ENCODE measurements around the gene CMKLR1. TPM values are rescaled to one million over a fixed set of nuclear protein-coding genes. Genes with fewer than 3 reads are reported as not detected.

The CMKLR1 gene
- total RNA-seq, 4 donors from 2014 or later, result 10.2 to 14.5 (median 12.6) TPM

GRCh38 chr12:108363565-108363964 is 24.5 kb upstream of the CMKLR1 start:
- Histone ChIP-seq H3K4me1 (no peaks in the 10 kb centered on the region), H3K27ac (replicated peaks in 1 of 4) (no peak overlapping the region), H3K9me3 (no peaks in the 10 kb centered on the region), H3K36me3 (no peaks in the 10 kb centered on the region), H3K4me3 (no peak overlapping the region), H3K27me3 (peaks cover 0 to 14% (median 0%) of the 10 kb centered on the region in 4 donors)
- intact Hi-C loops (cut with DNase I), result no loop called here
- no peak for TF ChIP-seq POLR2A (IDR thresholded peaks at IDR 0.05; ENCODE audit: low read depth)
- no peak for TF ChIP-seq CTCF (IDR thresholded peaks at IDR 0.05)
- TF ChIP-seq POLR2AphosphoS5 (IDR thresholded peaks at IDR 0.05), result no peak
- TF ChIP-seq EP300 (IDR thresholded peaks at IDR 0.05), result no peak
- 92% methylated on average over 1 of the region's 1 CpG for WGBS
- DNase-seq (ENCODE audit: extremely low spot score), result no peak

GRCh38 chr12:108363165-108363564 is 24.1 kb upstream of the CMKLR1 start:
- H3K27ac ChIP-seq (replicated peaks in 1 of 4), result no peak overlapping the region
- no peaks in the 10 kb centered on the region for H3K4me1 ChIP-seq
- DNase-seq (ENCODE audit: extremely low spot score), result no peak
- WGBS, result 88% methylated on average over 11 of the region's 11 CpGs
- no peak for TF ChIP-seq CTCF (IDR thresholded peaks at IDR 0.05)
- no peak for TF ChIP-seq POLR2AphosphoS5 (IDR thresholded peaks at IDR 0.05)
- no peak for TF ChIP-seq POLR2A (IDR thresholded peaks at IDR 0.05; ENCODE audit: low read depth)
- TF ChIP-seq EP300 (IDR thresholded peaks at IDR 0.05), result no peak
- intact Hi-C loops (cut with DNase I), result no loop called here
- peaks cover 0 to 18% (median 0%) of the 10 kb centered on the region in 4 donors for H3K27me3 ChIP-seq
- no peaks in the 10 kb centered on the region for H3K9me3 ChIP-seq
- no peaks in the 10 kb centered on the region for H3K36me3 ChIP-seq
- no peak overlapping the region for H3K4me3 ChIP-seq

GRCh38 chr12:108361606-108362005 is 22.5 kb upstream of the CMKLR1 start:
- WGBS, result 85% methylated on average over 3 of the region's 3 CpGs
- intact Hi-C loops (cut with DNase I), result no loop called here
- Histone ChIP-seq H3K27ac (replicated peaks in 1 of 4) (no peak overlapping the region), H3K27me3 (peaks cover 0 to 25% (median 0%) of the 10 kb centered on the region in 4 donors), H3K9me3 (no peaks in the 10 kb centered on the region), H3K4me1 (no peaks in the 10 kb centered on the region), H3K4me3 (no peak overlapping the region), H3K36me3 (no peaks in the 10 kb centered on the region)
- no peak for TF ChIP-seq POLR2AphosphoS5 (IDR thresholded peaks at IDR 0.05)
- TF ChIP-seq POLR2A (IDR thresholded peaks at IDR 0.05; ENCODE audit: low read depth), result no peak
- no peak for TF ChIP-seq EP300 (IDR thresholded peaks at IDR 0.05)
- TF ChIP-seq CTCF (IDR thresholded peaks at IDR 0.05), result no peak
- no peak for DNase-seq (ENCODE audit: extremely low spot score)

DNA sequence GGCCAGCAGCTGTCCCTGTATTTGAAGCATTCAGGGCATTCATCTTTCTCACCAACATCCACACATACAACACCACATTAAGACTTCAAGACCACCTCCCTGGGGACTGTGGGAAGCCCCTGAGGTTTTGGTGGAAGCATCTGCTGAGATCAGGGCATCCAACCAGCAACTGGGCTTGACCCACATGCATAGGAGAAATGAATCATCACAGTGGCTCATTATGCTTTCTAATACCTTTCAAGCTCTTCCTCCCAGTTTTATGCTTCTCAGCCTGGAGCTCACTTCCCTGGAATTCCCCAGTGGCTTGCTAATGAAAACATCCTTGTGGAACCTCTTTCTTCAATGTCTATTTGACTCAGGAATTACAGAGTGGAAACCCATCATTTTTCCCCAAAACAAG is 21.4 kb upstream of the CMKLR1 start:
- no peaks in the 10 kb centered on the region for H3K36me3 ChIP-seq
- no peaks in the 10 kb centered on the region for H3K4me1 ChIP-seq
- peaks cover 0 to 25% (median 0%) of the 10 kb centered on the region in 4 donors for H3K27me3 ChIP-seq
- H3K27ac ChIP-seq (replicated peaks in 1 of 4), result no peak overlapping the region
- no peak for TF ChIP-seq POLR2A (IDR thresholded peaks at IDR 0.05; ENCODE audit: low read depth)
- intact Hi-C loops (cut with DNase I), result no loop called here
- DNase-seq (ENCODE audit: extremely low spot score), result no peak
- no peak overlapping the region for H3K4me3 ChIP-seq
- H3K9me3 ChIP-seq, result no peaks in the 10 kb centered on the region

GRCh38 chr12:108360057-108360456 is 20.9 kb upstream of the CMKLR1 start:
- Histone ChIP-seq H3K4me1 (no peaks in the 10 kb centered on the region), H3K9me3 (no peaks in the 10 kb centered on the region), H3K36me3 (no peaks in the 10 kb centered on the region), H3K27me3 (peaks cover 0 to 25% (median 0%) of the 10 kb centered on the region in 4 donors), H3K27ac (replicated peaks in 1 of 4) (no peak overlapping the region), H3K4me3 (no peak overlapping the region)
- TF ChIP-seq CTCF (IDR thresholded peaks at IDR 0.05) (no peak), POLR2A (IDR thresholded peaks at IDR 0.05; ENCODE audit: low read depth) (no peak), POLR2AphosphoS5 (IDR thresholded peaks at IDR 0.05) (no peak), EP300 (IDR thresholded peaks at IDR 0.05) (no peak)
- intact Hi-C loops (cut with DNase I), result no loop called here
- no peak for DNase-seq (ENCODE audit: extremely low spot score)
